ENCODE measurements around the gene CTXND1.
A peak's percentile ranks its signal among the peaks of the same experiment; 100 is the strongest.
"Not testable (repeated sequence)": the region's sequence is repeated elsewhere in the genome, so short reads cannot be mapped to it uniquely, and the experiment has no call there.

The CTXND1 gene

DNA sequence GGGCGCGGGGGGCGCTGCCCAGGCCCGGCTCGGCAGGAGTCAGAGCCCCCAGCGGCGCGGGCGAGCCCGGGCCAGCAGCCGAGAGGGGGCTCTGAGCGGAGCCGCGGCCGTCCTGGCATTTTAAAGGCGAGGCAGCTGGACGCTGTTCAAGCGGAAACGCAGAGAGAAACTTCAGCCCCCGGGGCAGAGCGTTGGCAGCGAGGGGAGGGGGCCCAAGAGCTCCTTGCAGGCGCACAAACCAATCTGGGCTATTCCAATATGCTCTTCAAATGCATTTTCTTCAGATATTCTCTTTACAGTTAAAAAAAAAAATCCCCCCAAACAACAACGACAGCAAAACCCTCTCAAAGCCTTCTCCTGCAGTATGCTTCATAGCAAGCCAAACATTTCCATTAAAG lies at the start of gene CTXND1:
Gene CTXND1, minus strand, starts transcription at position 93 of the 398 bp plus-strand sequence. CDS start 50,264 bp downstream, outside the sequence.
- DNase-seq, result no peak

DNA sequence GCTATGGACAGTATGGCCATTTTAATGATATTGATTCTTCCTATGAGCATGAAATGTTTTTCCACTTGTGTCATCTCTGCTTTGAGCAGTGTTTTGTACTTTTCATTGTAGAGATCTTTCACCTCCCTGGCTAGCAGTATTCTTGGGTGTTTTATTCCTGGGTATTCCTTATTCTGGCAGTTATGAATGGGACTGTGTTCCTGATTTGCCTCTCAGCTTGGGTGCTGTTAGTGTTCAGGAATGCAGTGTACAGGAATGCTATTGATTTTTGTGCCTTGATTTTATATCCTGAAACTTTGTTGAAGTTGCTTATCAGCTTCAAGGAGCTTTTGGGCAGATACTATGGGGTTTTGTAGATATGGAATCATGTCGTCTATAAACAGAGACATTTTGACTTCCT lies 49.5 kb upstream of the CTXND1 start:
- no peak for DNase-seq

DNA sequence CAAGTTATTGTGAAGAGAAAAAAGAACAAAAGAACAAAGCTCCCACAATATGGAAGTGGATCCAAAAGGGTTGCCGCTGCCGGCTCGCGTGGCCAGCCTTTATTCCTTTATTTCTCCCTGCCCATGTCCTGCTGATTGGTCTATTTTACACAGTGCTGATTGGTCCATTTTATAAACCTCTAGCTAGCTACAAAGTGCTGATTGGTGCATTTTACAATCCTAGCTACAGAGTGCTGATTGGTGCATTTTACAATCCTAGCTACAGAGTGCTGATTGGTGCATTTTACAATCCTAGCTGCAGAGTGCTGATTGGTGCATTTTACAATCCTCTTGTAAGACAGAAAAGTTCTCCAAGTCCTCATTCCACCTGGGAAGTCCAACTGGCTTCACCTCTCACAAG lies 43.8 kb upstream of the CTXND1 start:
- not testable (repeated sequence) for DNase-seq

DNA sequence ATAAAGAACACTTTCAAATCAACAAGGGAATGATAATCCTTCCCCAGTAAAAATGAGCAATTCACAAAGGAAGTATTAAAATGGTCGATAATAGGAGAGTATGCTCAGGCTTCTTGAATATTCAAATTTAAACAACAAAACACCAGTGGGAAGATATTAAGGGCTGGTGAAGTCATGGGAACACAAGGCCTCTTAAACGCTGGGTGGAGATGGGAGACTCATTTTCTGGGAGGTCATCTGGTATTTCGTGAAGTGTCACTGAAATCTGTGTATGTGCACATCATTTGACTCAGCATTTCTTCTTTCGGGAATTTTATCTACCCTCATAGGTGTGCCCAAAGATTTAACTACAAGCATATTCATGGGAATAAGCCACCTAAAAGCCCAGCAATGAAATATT lies 40.1 kb upstream of the CTXND1 start:
- DNase-seq, result no peak

DNA sequence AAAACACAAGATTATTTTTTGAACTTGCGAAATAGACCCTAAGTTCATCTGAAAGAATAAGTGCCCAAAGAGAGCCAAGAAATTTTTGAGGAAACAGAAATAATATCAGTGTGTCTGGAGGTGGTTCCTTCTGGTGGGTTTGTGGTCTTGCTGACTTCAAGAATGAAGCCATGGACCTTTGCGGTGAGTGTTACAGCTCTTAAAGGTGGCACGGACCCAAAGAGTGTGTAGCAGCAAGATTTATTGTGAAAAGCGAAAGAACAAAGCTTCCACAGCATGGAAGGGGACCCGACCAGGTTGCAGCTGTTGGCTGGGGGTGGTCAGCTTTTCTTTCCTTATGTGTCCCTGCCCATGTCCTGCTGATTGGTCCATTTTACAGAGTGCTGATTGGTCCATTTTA lies 38.9 kb upstream of the CTXND1 start:
- not testable (repeated sequence) for DNase-seq

DNA sequence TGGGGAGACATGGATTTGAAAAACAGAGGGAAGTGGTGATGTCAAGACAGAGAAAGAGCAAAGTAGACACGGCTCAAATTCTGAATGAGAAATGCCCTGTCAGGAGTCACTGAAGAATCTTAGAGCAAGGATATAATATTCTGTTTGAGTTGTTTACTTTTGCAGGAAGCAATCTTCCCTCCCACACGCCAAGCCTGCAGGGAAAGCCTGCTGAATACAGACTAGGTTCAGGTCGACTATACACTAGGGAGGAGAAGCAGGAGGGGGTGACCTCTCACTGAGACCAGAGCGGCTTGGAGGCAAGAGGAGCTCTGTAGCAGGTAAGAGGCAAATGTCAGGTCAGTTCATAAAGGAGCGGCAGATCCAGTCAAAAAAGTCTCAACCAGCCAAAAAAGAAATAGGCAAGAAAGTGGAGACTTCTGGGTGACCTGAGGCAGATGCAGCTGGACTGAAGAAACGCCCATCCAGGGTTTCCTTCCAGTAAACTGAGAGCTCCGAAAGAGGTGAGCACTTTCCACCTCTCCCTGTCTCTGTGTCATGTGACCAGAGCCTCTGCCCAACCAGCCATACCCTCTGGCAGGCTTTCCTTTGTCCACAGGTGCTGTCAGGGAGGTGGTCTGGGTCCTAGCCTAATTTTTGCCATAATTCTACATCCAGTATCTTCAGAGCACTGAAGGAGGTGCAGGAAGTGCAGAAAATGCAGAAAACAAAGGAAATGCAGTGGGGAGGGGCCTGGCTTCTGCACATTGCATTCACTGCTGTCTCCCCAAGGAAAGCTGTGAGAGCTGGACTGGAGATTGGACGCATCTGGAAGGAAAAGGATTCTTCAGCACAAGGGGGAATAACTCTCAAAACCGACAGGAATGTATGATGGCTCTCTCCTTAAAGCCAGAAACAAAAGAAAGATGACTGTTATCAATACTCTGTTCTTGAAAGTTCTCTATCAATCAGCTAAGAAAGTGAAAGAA lies 37.8 kb upstream of the CTXND1 start:
- DNase-seq, result no peak

DNA sequence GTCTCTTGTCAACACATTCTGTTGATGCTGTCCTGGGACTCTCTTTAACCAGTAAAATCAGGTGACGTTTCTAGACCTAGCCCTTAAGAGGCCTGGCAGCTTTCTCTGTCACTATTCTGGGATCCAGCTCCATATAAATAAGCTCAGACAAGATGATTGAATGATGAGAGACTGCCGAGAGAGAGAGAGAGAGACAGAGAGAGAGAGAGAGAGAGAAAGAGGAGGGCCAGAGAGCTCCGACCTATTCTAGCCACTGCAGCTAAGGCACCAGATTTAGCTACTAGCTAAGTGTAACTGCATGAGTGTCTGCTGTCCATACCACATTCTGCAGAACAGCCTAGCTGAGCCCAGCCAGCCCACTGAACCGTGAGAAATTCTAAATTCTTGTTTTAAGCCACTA lies 36.1 kb upstream of the CTXND1 start:
- DNase-seq, result no peak

DNA sequence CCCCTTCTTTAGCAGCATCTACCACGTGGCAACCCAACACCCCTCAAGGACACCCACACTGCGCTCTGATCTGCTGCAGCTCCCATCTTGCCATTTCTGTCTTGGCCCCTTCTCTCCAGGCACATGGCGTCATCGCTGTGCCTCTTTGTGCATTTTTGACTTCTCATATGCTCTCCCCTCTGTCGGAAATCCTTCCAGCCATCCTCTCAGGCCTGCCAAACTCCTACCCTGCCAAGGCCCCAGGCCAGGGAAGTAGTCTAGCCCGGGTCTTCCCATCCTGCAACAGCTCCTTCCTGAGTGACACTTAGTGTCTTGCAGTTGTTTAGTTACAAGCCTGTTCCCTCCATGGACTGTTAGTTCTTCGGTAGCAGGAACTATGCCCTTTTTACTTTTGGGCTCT lies 34.0 kb upstream of the CTXND1 start:
- no peak for DNase-seq

DNA sequence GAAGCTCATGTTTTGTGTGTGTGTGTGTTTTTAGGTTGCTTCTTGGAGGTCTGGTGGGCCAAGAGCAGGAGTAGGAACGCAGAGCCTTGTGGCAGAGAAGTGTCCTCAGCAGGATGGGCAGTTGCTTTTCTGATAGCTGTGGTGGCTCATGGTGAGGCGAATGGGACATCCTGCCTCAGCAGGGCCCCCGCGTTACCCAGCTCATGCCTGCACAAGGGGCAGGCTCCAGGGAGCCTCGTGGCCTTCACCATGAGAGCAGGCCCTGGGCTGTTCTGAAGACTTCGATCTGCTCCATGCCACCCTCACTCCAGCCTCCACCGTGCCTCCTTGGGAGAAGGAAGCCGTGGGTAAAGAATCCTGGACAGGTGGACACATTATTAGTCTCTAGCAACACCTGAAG lies 33.4 kb upstream of the CTXND1 start:
- DNase-seq, result no peak

DNA sequence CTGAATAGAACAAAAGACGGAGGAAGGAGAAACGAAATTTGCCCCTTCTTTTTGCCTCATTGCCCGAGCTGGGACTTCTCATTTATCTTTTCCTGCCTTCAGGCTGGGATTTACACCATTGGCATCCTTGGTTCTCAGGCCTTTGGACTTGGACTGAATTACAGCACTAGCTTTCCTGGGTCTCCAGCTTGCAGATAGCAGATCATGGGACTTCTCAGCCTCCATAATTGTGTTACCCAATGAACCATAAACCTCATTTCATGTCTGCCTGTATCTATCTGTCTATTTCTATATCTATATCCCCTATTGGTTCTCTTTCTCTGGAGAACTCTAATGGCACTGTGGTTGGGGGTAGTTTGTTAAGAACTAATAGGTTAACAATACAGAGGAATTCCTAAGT lies 31.5 kb upstream of the CTXND1 start:
- no peak for DNase-seq

DNA sequence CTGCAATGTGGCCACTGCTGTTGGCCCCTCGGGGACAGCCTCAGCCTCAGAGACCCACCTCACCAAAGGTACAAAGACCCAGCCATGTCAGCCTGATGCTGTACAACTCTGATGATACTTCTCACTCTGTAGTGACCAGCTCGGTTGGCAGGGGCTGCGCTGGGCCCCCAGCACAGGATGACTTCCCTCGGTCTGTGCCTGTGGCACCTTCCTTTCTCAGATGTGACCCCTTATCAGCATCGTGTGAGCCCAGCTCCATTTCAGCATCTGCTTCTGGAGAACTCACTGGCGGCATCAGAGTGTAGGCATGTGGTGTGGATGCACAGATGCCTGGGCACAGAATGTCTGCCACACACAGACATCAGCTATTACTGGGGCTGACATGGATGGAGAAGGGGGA lies 25.1 kb upstream of the CTXND1 start:
- no peak for DNase-seq

DNA sequence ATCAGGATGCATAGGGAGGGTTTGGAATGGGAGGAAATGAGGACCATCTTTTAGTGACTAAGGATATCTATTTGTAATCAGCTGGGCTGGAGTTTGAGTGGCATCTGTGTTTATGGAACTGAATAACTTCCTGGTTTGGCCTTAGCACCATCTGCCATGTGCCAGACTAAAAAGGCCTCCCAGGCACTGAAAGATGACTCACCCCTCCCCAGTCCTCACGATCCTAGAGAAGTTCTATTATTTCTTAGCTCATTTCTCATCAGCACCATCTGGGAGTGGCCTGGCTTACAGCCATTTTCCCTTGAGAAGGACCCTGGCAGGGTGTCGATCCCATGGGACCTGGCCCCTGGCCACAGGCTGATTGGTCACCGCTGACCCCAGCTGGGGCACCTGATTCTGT lies 23.9 kb upstream of the CTXND1 start:
- DNase-seq, result no peak

DNA sequence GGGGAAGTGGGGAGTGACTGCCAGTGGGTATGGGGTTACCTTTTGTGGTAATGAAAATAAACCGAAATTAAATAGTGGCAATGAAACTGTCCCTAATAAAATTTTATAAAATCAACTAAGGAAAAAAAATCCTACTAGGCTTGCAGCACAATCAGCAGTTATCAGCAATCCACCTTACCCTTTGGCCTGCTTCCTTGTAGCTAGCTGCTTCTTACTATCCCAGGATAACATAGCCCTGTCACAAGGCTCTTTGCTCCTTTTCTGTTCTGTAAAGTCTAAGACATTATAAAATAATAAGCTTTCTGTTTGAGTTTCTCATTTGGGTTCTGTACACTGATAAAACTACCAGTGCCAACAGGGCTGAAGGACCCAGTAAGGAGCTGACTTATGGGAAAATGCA lies 23.0 kb upstream of the CTXND1 start:
- DNase-seq, result no peak

DNA sequence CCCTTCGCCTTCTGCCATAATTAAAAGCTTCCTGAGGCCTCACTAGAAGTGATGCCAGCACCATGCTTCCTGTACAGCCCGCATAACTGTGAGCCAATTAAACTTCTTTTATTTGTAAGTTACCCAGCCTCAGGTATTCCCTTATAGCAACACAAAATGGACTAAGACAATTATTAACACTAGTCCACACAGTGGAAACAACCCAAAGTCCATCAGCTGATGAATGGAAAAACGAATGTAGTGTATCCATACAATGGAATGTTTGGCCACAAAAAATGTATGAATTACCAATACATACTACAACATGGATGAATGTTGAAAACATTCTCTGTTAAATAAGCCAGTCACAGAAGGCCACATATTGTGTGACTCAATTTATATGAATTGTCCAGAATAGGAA lies 22.5 kb upstream of the CTXND1 start:
- no peak for DNase-seq

DNA sequence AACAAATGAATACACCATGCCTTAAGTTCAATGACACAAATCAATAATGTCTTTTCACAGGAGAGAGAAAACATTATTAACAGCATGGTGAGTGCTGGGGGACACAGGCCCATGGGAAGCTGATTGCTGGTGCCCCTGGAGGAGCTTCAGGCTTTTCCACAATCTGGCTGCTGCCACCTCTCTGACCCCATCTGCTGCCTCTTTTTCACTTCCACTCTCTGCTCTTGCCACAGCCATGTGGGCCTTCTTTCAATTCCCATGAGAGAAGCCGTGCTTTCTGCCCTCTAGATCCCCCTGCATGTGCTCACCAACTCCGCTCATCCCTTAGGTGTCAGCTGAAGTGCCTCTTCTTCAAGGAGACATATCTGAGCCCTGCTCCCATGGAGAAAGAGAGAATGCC lies 21.0 kb upstream of the CTXND1 start:
- DNase-seq, result no peak

DNA sequence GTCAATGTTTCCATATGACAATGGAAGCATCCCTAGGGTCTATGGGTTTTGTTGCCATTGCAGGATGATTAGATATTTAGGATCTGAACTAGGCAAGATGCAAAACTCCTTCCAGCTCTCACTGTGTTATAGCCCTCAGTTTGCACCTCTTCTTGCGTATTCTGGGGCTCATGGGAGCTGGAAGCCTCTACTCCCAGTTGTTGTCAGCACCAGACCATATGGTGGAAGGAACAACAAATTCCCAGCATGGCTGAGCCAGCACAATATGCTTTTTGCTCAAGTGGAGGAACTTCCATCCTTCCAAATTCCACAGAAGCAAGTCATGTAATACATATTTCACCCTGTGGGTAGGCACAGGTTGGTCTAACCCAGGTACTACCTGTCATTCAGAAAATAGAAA lies 18.5 kb upstream of the CTXND1 start:
- DNase-seq, result no peak

DNA sequence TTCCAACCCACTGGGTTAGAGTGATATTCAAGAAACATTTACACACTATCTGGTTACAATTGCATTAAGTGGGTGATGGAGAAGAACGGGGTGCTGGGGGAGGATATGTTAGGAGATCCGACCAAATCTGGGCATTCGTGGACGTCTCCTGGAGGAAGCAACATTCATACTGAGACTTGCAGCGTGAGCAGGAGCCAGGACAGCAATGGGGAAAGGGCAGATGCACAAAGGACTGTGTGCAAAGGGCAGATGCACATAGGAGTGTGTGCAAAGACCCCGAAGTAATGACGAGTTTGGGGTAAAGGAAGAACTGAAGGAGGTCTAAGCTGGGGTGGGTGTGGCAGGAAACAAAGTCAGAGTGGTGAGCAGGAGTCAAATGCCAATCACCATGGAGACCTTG lies 16.1 kb upstream of the CTXND1 start:
- no peak for DNase-seq

DNA sequence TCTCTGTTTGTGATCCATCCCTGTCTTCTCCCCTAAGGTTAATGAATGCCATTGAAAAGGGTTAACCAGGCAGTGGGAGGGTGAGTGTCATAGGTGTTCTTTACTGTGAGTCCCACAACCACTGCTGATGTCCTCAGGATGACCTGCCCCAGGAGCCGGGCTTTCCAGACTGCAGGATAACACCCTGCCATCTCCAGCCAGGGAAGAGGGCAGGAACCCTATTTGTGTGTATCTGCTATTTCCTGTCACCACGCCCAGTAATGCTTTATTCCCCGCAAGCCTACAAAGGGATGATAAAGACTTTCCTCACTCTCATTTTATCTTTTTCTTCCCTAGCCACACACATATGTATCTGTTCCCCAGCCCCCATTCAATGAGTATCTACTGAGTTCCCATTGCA lies 15.6 kb upstream of the CTXND1 start:
- no peak for DNase-seq

DNA sequence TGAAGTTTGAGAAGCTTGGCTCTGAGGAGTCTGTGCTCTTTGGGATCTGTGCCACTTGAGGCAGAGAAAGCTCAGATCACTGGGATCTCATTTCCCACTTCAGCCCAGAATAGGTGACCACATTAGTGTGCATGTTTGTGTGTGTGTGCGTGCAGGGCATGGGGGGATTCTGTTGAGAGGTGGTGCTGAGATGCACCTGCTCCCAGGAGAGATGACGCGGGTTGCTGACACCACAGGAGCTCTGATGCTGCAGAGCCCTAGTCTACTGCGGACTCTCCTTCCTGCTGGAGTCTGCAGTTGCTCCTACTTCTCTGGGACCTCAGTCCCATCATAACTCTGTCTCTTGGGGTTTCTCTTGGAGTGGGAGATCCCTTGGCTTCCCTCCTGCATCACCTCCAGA lies 14.7 kb upstream of the CTXND1 start:
- no peak for DNase-seq

DNA sequence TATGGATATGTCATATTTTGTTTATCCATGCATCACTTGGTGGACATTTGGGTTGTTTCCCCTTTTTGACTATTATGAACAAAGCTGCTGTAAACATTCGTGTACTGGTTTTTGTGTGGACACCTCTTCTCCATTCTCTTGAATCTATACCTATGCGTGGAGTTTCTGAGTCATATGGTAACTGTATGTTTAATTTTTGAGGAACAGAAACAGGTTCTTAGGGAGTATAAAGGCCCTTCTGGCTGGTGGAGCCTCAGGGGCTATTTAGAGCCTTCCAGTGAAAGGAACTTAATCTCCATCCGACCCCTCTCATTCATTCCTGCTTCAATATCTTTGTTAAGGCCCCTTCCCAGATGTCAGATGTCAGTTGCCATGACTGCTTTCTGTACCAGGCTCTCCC lies 14.1 kb upstream of the CTXND1 start:
- DNase-seq, result no peak

DNA sequence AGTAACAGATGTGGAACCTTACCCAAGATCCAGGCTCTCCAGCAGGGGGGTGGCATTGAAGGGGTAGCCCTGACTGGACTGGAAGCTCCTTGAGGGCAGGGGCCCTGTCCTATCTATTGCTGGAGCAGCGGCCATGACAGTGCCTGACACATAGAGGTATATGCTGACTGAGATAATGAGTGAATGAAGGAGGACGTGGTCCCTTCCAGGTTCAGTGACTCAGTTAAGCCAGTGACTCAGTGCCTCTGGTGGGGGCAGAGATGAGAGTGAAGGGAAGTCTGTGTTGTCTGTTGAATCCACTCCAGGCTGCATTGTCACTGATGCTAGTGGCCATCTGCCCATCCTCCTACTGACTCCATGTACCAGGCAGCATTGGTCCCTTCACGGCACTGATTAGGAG lies 13.0 kb upstream of the CTXND1 start:
- DNase-seq, result peak; percentile 56

DNA sequence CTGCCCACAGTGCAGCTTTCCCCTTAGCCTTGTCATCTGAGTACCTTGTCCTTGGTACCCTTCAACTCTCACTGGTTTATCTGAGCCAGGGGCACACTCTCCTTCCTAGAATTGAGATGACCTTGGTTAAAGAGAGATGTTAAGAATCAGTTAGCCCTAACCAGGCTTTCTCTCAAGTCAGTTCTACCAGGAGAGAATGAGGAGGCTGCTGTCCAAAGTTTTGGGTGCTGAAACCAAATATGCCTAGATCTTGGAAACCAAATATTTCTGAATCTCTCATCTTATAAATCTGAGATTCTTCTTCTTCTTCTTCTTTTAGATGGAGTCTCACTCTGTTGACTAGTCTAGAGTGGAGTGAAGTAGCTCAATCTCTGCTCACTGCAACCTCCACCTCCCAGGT lies 12.0 kb upstream of the CTXND1 start:
- DNase-seq, result no peak

DNA sequence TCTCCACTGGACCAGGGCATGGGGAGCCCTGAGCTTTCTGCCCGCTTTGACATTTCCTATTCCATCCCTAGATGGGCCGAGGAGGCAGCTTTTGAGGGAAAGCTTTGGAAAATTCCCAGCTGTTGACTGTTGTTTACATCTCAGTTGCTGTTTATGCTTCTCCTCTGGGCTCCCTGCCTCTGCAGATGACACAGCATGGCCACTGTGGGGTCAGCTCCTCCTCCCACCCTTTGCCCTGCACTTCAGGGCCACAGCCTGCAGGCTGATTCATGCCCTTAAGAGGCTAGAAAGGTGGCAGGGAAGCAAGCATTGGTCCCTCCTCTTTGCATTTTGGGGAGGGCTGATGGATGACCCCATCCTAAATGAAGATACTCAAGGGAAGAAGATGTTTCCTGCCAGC lies 8.5 kb upstream of the CTXND1 start:
- no peak for DNase-seq

DNA sequence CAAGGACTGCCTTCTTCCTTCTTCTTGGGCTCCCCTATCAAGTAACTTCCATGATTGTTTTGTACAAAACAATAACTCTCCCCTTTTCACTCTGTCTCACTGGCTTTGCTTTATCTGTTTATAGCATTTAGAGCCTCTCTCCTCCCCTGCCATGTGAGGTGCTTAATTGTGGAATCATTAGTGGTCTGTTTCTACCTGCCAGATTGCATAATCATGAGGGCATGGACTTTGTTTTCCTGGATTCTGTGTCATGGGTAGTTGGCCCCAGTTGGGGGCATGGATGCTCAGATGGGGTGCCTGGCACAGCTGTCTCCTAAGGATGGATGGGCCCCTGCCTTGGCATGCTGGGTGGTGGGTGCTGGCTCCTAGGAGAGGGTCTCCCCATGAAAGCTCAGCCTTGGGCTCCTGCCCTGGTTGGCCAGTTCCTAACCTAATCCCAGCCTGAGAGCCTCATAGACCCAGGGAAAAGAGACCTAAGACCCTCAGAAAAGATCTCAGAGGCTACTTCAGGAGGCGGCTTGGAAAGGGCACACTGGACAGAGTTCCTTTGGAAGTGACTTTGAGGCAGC lies 8.0 kb upstream of the CTXND1 start:
- no peak for DNase-seq
